Adipose tissue (tissue), 3 donors: ENCODE data around the gene ACCS. TPM values are rescaled to one million over a fixed set of nuclear protein-coding genes. Genes with fewer than 3 reads are reported as not detected.

Experiments
- H3K27ac ChIP-seq: one replicate; pipeline ENCODE4 v1.5.1; 2013; ENCODE audit warnings: low read depth, low read length
- WGBS, 3 donors: extraction: QIAGEN DNeasy Blood & Tissue Kit; methylation state at CpG; one replicate each; pipeline ENCODE4 v1.1.7; 2013; 5-methylcytosine and 5-hydroxymethylcytosine counted together
- polyA plus RNA-seq, 3 donors: library from polyadenylated mRNA; stranded (reverse); fragments of 200-250 nt; gene quantifications; one replicate each; pipeline ENCODE4 v1.2.3, GENCODE V29; 2013
- donor health status: healthy with polysubstance abuse.
- donor health status: Bipolar disorder and iron deficiency.
- donor health status: healthy.

ACCS gene
- polyA plus RNA-seq, 3 donors = 9.1 to 32.3 (median 13.6) TPM

DNA sequence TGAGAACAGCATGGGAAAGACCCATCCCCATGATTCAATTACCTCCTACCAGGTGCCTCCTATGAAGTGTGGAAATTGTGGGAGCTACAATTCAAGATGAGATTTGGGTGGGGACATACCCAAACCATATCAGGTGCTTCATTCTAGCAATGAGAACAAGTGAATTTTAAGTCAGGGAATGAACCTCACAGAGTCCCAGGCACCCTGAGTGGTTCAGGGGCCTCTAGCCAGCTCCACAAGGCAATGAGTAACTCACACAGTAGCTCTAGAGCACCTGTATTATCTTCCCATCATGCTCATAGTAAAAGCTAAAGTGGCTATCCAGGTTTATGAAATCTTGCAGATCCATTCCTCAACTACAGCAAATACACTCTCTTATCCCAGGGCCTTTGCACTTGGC lies 31.4 kb upstream of the ACCS start:
- H3K27ac ChIP-seq = no peak overlapping the region

DNA sequence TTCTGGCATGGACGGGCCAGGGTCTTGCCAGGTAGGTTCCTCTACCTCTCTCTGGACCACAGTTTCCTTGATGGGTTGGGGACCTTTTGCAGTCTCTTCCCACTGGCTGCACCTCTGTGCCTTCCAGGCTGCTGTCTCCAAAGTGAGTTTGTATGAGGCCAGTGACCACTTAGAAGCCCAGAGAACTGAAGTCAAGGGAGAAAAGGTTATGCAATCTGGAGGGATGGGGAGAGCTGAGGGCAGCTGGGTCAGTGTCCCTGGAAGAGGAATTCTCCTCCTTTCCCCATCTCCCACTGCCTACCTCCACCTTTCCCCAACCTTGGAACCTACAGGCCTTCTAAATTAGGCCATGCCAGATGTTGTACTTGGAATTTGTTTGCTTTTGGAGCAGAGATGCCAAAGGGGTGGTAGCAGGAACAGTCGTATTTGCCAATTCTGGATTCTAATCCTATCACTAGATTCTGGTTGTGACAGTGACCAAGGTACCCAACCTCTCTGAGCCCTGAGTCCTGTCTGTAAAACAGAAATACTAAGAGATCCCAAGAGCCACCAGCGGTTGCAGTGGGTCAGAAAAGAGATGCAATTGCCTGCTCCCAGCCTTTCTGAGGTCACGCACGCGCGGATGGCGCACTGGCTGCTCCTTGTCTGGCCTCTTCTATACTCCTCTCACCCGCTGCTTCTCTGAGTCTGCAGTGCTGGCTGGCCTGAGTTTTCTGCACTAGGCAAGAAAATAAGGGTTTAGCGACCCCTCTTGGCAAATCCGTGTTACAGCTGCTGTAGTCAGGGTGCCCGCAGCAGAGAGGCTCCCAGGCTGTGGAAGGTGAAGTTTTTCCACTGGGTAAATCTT lies 29.0 kb upstream of the ACCS start:
- WGBS, 3 donors = 14 to 26% (median 18%) methylated on average over 12 of the region's 12 CpGs
- H3K27ac ChIP-seq = no peak overlapping the region

GRCh38 chr11:44037658-44037998 lies 28.4 kb upstream of the ACCS start:
- no peak overlapping the region for H3K27ac ChIP-seq
- 77 to 91% (median 77%) methylated on average over 2 of the region's 2 CpGs for WGBS, 3 donors

GRCh38 chr11:44043157-44043556 lies 22.9 kb upstream of the ACCS start:
- H3K27ac ChIP-seq = no peak overlapping the region
- WGBS, 3 donors = 61 to 83% (median 80%) methylated on average over 2 of the region's 2 CpGs

DNA sequence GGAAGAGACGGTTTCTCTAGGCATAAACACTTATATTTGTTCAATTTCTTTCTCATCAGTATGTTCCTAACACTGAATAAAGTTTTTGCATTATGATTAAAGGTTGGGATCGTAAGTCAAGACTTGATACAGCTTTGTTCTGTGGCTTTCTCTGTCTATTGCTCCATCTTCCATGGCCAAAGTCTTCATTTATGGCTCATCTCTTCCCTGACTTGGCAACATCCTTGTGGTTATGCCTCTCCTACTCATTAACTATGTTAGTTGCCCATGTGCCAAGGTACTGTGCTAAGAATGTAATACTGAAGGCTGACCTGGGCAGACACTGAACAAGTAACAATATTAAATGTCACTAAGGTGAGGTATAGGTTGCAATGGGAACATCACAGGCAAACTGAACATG lies 19.9 kb upstream of the ACCS start:
- WGBS, 3 donors = 75 to 85% (median 80%) methylated on average over 2 of the region's 2 CpGs
- no peak overlapping the region for H3K27ac ChIP-seq

GRCh38 chr11:44047298-44047697 lies 18.8 kb upstream of the ACCS start:
- WGBS, 3 donors = 70 to 89% (median 79%) methylated on average over 2 of the region's 2 CpGs
- no peak overlapping the region for H3K27ac ChIP-seq

DNA sequence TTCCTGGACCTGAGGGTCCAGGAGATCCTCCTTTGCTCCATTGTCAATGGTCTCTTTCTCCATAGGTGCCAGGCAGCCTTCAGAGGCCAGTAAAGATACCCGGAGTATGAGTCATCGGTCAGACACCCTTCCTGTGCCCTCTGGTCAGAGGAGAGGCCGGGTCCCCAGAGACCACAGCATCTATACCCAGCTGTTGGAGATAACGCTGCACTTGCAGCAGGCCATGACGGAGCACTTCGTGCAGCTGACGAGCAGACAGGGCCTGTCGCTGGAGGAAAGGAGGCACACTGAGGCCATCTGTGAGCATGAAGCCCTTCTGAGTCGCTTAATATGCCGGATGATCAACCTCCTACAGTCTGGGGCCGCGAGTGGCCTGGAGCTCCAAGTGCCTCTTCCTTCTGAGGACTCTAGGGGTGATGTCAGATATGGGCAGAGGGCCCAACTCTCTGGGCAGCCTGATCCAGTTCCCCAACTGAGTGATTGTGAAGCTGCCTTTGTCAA lies 18.1 kb upstream of the ACCS start, which contains the start of gene ACCSL:
Gene ACCSL (plus strand): TSS at position 51 of the 501 bp plus-strand sequence. CDS start 56 bp downstream, at position 107.
- H3K27ac ChIP-seq = no peak within 1 kb of the TSS
- 80 to 86% (median 83%) methylated on average over 12 of the region's 12 CpGs for WGBS, 3 donors

- WGBS, 3 donors = 74 to 87% (median 83%) methylated on average over 3 of the region's 3 CpGs
- no peak overlapping the region for H3K27ac ChIP-seq
Measured at GRCh38 chr11:44049832-44050231, 16.2 kb upstream of the ACCS start.

DNA sequence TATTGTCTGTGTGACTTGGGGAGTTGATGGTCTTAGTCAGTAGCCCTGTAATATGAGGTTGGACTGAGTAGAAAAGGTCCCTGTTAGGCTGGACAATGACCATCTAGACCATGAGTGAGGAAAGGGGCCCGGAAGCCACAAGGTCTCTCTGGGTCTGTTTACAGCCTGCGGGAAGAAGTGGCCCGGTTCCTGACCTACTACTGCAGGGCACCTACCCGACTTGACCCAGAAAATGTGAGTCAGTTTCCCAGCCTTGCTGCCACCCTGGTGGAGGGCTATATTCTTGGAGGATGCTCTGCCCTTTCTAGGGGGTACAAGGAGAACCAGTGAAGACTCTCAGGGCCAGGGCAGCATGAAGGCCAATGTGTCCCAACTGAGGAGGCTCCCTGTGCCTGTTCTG lies 14.9 kb upstream of the ACCS start:
- 90 to 92% (median 90%) methylated on average over 4 of the region's 4 CpGs for WGBS, 3 donors
- H3K27ac ChIP-seq = no peak overlapping the region

- no peak overlapping the region for H3K27ac ChIP-seq
- WGBS, 3 donors = 71 to 75% (median 75%) methylated on average over 6 of the region's 6 CpGs
Measured at GRCh38 chr11:44057340-44057739, 8.7 kb upstream of the ACCS start.

DNA sequence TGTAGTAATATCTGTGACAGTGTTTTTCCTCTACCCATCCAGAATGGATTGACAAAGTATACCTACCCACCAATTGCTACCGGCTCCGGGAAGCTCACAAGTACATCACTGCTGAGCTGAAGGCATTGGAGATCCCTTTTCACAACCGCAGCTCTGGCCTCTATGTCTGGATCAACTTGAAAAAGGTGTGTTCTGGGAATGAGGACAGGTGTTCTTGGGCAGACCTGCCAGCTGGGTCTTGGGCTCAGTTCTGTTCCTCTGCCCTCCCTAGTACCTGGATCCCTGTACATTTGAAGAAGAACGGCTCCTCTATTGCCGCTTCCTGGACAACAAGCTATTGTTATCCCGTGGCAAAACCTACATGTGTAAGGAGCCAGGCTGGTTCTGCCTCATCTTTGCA lies 7.8 kb upstream of the ACCS start:
- WGBS, 3 donors = 55 to 91% (median 90%) methylated on average over 6 of the region's 6 CpGs
- no peak overlapping the region for H3K27ac ChIP-seq

- 62 to 75% (median 71%) methylated on average over 4 of the region's 4 CpGs for WGBS, 3 donors
- no peak overlapping the region for H3K27ac ChIP-seq
Measured at GRCh38 chr11:44065161-44065661, 859 bp upstream of the ACCS start.

- WGBS, 3 donors = 10 to 26% (median 23%) methylated on average over 10 of the region's 10 CpGs
- H3K27ac ChIP-seq = peak overlapping the region; percentile 15
Measured at GRCh38 chr11:44066732-44067141, 667 bp downstream of the ACCS start.

DNA sequence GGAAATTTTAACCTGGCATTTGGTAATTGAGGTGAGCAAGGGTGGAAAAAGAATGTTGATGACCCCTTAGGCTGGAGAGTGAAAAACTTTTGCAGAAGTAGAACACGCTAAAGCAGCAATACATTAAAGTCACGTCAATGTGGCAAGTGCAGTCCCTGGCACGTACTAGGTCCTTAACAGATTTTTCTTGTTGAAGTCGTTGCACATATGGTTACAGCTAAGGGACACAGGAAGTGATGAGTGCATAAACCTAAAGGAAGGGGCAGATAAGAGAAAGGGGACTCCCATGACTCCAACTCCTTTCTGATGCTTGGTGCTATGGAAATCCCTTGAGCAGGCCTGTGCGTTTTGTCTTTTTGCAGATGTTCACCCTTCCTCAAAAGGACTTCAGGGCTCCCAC lies 1.2 kb downstream of the ACCS start:
- H3K27ac ChIP-seq = no peak overlapping the region
- 34 to 74% (median 52%) methylated on average over 5 of the region's 5 CpGs for WGBS, 3 donors

GRCh38 chr11:44068180-44068579 lies 2.1 kb downstream of the ACCS start:
- H3K27ac ChIP-seq = no peak overlapping the region
- WGBS, 3 donors = 92 to 98% (median 96%) methylated on average over 2 of the region's 2 CpGs

- 80 to 94% (median 81%) methylated on average over 3 of the region's 3 CpGs for WGBS, 3 donors
- no peak overlapping the region for H3K27ac ChIP-seq
Measured at GRCh38 chr11:44071157-44071556, 5.1 kb downstream of the ACCS start.

DNA sequence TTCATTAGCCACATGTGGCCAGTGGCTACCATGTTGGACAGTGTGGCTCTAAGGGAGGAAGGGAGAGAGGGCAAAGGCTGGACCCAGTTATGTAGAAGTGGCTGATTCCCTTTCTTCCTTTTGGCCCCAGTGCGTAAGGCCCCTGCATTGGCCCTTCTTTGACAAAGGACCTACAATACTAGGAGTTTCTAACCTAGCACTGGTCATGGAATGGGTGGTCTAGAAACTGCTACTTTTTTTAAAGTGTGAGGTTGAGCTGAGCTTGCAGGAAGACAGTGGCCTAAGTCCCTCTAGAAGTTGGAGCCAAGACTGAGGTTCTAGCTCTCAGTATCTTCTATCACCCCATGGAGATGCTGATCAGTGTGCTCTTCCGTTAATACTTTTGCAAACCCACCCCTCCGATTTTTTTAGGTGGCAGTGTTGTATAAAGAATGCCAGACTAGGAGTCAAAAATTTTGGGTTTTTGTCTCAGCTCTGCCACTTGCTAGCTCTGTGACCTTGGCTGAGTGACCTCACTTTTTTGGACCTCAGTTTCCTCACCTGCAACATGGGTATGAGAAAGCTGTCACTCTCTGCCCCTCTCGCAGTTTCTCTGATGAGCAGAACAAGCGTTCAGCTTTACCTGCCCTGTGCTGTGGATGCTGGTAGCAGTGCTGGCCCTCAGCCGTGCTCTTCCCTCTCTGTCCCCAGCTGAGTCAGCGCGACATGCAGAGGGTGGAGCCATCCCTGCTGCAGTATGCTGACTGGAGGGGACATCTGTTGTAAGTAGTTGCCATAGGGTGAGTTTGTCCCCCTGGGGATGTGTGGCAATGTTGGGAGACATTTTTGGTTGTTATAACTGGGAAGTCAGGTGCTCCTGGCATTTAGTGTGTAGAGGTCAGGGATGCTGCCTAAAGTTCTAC lies 6.9 kb downstream of the ACCS start:
- WGBS, 3 donors = 90 to 95% (median 93%) methylated on average over 8 of the region's 8 CpGs
- no peak overlapping the region for H3K27ac ChIP-seq

DNA sequence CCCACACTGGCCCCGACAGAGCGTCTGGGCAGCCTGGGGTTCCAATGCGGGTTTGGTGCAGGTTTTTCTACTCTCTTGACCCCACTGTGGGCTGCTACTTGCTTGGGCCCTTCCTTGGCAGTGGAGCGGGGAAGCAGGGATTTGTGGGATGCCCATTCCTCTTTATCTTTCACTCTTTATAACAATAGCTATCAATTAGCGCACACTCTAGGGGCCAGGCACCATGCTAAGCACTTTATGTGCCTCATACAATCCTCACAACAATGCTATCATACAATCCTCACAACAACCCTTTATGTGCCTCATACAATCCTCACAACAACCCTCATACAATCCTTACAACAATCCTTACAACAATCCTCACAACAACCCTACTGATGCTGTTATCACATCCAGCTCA lies 12.7 kb downstream of the ACCS start:
- WGBS, 3 donors = 89 to 96% (median 95%) methylated on average over 5 of the region's 5 CpGs
- H3K27ac ChIP-seq = no peak overlapping the region

GRCh38 chr11:44079376-44079775 lies 13.3 kb downstream of the ACCS start:
- WGBS, 3 donors = 85 to 94% (median 92%) methylated on average over 6 of the region's 6 CpGs
- no peak overlapping the region for H3K27ac ChIP-seq
